HG03558 (cell line): ENCODE data around the gene MTMR4.
"Not testable (repeated sequence)": the region's sequence is repeated elsewhere in the genome, so short reads cannot be mapped to it uniquely, and the experiment has no call there.

ENCODE experiments used
- ATAC-seq: cut with Tn5 transposase; IDR thresholded peaks from one replicate; pipeline ENCODE4 v1.9.1; 2021; ENCODE audit warnings: moderate number of reproducible peaks; ENCODE audit not compliant: unreplicated experiment; ENCODE audit errors: extremely low read depth

MTMR4 gene

GRCh38 chr17:58513965-58514769, at the start of gene MTMR4:
Gene MTMR4 (minus strand): TSS chr17:58514638. CDS start chr17:58514407, 231 bp downstream.
- ATAC-seq: no peak

DNA sequence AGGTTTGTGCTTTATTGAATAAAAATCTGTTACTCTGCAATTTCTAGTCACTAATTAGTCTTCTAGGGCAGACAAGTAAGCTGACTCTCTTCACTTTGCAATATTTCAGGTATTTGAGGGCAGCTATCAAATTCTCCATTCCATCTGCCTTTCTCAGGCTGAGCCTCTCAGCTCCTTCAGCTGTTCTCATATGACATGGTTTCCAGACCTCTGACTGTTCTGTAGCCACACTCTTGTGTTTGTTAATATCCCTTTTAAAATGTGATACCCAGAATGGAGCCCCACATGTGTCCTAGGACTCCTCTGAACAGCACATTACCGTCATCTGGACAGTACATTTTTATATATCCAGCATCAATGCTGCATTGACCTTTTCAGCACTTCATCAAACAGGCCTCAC, 46.1 kb upstream of the MTMR4 start:
- no peak for ATAC-seq

DNA sequence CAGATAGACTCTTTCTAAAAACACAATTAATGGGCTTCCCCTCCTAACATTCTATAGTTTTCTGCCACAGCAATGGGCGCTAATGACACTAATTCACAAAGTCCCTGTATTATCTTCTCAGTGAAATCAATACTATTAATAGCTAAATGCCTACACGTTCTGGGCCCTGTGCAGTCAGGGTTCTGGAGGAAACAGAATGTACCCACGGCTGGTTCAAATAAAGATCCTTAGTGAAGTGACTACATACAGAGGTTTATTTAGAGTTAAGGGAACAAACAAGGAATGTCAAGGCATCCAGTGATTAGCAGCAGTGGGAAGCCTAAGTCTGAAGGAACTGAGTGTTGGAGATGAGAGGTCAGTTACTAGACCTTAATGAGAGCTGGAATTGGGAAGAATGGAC, 43.5 kb upstream of the MTMR4 start:
- no peak for ATAC-seq

- ATAC-seq: no peak
Measured at GRCh38 chr17:58556833-58557250, 42.4 kb upstream of the MTMR4 start.

GRCh38 chr17:58555109-58555508, 40.7 kb upstream of the MTMR4 start:
- not testable (repeated sequence) for ATAC-seq

DNA sequence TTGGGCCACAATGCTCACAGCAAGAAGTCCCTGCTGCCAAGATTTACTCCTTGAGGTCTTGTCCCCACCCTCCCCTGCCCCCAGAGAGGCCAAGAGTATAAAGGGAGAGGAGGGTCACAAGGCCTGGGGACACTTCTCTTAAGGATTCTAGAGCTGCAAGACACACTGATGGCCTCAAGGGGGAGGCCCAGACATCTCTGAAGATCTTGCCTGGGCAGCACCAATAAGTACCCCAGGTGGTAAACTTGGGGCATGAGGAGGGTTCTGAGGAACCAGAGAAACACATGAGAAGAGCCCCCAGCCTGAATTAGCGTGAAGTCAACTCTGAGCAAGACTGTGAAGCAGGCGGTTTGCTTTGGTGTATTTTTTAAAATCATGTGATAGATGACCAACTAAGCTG, 26.8 kb upstream of the MTMR4 start:
- ATAC-seq: no peak

DNA sequence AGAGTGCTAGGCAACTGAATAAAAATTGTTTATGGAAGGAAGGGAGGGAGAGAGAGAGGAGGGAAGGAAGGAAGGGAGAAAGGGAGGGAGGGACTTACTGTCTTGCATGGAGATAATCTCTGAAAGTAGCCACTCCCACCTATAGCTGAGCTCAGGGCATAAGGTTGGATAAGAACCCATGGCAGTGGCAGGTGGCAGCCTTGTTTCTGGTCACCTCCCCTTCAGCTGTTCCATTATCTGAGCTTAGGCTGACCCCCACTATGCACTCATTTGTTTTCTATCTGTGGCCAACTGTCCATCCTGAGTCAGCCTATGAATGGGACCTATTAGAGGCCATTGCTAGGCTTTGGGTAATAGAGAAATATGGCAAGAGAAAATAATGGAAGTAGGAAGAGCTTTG, 25.3 kb upstream of the MTMR4 start:
- ATAC-seq: no peak

- no peak for ATAC-seq
Measured at GRCh38 chr17:58538811-58539409, 24.5 kb upstream of the MTMR4 start.

GRCh38 chr17:58537266-58537665, 22.8 kb upstream of the MTMR4 start:
- ATAC-seq: no peak

DNA sequence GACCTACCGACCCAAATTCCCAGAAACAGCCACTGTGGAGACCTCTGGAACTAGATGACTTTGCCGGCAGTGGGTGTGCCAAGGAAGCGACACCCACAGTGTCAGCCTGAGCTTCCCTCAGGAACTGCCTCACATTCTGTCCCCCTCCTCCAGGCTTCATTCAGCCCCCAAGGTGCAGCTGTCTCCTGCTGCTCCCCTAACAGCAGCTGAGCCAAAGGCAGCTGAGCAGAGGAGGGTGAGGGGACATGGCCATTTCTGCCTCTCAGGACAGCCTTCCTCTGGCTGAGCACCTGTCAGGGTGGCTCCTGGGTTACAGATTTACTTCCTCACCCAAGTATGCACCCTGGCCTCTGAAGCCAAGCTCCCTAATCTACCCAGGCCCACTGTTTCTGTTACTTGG, 22.1 kb upstream of the MTMR4 start:
- no peak for ATAC-seq

DNA sequence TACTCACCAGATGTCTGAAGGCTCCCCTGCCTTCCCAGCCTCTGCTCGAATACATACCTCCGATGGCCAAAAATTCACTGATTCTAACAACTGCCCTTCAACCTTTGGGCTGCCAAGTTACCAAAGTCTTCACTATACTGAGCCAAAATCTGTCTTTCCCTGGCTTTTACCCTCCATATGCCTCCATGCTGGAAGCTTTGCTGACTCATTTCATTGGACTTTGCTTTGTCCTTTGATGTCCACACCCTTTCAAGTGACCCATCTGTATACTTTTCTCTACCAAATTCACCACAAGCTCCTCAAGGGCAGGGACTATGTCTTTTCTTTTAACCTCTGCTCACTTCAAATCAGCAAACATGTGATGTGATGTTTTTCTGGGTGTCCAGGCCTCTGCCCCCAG, 21.0 kb upstream of the MTMR4 start:
- ATAC-seq: no peak

DNA sequence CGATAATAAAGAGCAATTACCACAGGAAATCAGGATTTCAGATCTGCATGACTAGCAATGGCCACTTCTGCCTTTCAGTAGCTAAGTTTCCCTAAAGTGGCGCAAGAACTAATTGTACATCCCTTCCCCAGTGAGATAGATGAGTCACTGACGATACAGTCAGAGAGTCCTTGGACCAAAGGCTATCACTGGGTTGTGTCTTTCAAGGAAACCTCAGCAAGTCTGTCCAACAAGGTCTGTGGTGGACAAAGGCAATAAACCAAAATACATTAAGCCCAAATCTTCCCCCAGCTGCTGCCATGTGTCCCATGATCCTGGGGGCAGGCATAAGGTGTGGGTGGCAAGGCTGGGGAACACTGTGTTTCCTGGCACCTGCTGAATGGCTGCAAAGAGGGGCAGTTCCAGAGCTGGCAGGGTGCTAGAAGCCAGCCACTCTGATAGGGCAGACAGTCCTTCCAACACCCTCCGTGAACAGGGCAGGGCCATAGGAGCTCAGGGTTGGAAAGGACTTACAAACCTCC, 20.5 kb upstream of the MTMR4 start:
- ATAC-seq: no peak

GRCh38 chr17:58534331-58534730, 19.9 kb upstream of the MTMR4 start:
- no peak for ATAC-seq

GRCh38 chr17:58533616-58534188, 19.3 kb upstream of the MTMR4 start:
- ATAC-seq: no peak

DNA sequence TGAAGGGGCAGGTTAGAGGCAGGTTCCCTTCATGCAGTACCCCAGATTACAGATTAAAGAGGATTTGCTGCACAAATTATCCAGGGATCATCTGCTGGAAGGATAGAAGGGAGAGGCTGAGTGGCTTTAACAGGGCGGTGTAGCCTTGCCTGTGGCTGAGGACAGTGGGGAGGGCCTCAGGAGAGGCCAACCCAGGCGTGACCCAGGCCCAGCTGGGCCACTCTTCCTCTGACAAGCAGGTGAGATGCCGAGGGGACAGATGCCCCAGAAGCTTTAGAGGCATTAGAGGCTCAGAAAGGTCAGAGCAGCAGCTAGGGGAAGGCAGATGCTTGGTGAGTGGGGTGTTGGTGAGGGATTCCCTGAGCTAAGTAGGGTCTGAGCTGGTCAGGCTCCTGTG, 18.1 kb upstream of the MTMR4 start:
- ATAC-seq: no peak

DNA sequence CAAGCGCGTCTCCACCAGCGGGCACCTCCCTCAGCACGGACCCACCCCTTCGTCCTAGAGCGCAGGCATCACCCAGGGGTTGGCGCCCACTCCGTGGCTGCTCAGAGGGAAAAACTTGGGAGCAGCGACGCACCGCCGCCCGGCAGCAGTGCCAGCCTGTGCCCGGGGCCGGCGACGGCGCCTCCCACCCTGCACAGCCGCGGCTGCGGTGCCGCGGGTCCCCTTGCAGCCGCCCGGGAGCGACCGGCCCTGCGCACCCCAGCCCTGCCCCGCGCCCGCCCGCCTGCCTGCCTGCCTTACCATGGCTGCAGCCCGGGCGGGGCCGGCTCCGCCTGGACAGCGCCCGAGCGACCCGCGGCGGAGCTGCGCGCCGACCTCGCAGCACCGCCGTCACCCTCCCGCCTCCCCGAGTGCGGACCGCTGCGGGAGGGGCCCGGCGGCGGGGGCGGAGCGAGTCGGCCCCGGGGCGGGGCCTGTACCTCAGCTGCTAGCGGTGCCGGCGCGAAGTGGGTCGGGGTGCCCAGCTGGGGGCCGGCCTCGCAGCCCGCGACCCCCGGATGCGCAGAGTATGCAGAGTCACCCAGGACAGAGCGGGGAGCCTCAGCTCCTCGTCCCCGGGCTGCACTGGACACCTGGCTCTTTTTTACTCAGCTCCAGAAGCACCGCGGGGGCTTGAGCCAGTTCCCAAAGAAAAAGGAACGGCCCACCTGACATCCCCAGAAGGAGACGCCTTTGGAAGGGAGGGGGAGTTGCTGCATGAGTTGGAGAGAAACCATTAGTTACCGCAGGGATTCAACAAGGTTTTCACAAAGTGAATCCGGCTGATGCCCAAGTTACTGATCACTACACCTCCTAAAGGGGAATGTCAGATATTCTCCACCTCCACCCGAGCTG, 17.5 kb upstream of the MTMR4 start:
- ATAC-seq: no peak

DNA sequence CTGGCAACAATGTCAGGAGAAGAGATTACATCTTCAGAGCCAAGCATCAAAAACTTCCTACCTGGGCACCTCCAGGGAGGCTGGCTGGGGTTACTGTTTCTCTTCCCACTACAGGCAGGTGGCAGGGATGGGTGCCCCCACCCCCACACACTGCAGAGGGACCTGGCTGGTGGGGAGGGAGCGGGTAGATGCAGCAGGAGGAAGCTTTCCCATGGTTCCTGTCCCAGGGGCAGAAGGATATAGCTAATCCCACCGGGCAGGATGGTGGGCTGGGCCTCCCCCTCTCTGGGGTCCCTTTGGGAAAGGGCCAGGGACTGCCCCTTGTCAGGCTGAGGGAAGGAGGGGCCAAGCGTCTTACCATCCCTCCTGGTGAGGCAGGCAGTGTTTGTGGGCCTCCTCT, 16.7 kb upstream of the MTMR4 start:
- ATAC-seq: no peak

- no peak for ATAC-seq
Measured at GRCh38 chr17:58530655-58531054, 16.2 kb upstream of the MTMR4 start.

DNA sequence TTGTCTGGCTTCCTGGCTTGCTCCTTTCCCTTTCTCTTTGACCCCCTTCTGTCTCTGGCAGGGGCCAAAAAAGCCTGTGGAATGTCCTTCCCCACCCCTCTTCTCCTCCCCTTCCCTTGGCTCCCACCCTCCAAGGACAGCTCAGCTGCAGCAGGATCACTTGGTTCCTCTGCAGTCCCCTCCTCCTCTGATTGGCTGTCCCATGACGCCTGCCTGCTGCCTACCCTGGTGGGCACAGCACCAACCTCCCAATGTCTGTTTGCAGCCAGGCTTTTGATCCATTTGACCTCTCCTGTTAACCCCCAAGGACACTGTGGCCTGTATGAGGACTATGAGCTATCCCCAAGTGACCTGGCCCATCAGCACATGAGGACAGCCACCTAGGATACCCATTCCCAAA, 14.8 kb upstream of the MTMR4 start:
- no peak for ATAC-seq

DNA sequence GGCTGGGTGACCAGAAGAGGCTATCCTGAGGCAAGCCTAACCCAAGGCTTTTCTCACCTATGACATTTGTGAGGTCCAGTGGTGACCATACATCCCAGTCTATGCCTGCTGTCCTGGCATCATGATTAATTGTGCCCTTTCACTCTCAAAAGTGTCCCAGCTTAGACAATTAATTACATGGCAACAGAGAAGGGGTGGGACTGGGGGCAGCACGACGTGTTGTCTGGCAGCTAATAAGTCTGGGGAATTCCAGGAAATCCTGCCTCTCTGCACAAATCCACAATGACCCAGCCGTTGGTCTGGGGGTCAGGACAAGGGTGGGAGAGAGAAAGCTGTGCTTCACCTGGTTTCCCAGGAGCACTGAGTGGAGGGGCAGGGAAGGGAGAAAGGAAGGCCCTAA, 14.0 kb upstream of the MTMR4 start:
- ATAC-seq: no peak
